OCI-LY3 (cell line): ENCODE measurements around the gene ANKS1A.
"Not testable (repeated sequence)": the region's sequence is repeated elsewhere in the genome, so short reads cannot be mapped to it uniquely, and the experiment has no call there.

ENCODE experiments used
- H2AFZ ChIP-seq: fragments of 200-600, 300-600 bp; shearing (Covaris generic); 2 replicates; pipeline ENCODE4 v1.6.0; 2014; ENCODE audit warnings: antibody characterized with exemption, low read depth, low read length
- H3K27ac ChIP-seq: fragments of 200-600, 300-600 bp; sonication (generic); 2 replicates; pipeline ENCODE4 v1.5.1; 2014; ENCODE audit warnings: mild to moderate bottlenecking, low read length, moderate library complexity, mixed read lengths
- H3K27me3 ChIP-seq: fragments of 200-600, 300-600 bp; sonication (generic); 2 replicates; pipeline ENCODE4 v1.6.1; 2014; ENCODE audit warnings: low read depth, low read length, mixed read lengths
- H3K36me3 ChIP-seq: fragments of 200-600, 300-600 bp; sonication (generic); replicated peaks from 2 replicates; pipeline ENCODE3; 2014; ENCODE audit warnings: low read depth, low read length, mixed read lengths
- H3K4me1 ChIP-seq: fragments of 300-600, 200-600 bp; sonication (generic); 2 replicates; pipeline ENCODE4 v1.6.1; 2014; ENCODE audit warnings: low read length, mixed read lengths
- H3K4me2 ChIP-seq: fragments of 200-600, 300-600 bp; sonication (generic); 2 replicates; pipeline ENCODE4 v1.6.1; 2014; ENCODE audit warnings: low read length, mixed read lengths
- H3K4me3 ChIP-seq: fragments of 300-600, 200-600 bp; sonication (generic); 2 replicates; pipeline ENCODE4 v1.5.1; 2014; ENCODE audit warnings: antibody characterized with exemption, mild to moderate bottlenecking, low read length, moderate library complexity
- H3K79me2 ChIP-seq: fragments of 300-600, 200-600 bp; shearing (Covaris generic); 2 replicates; pipeline ENCODE4 v1.6.1; 2014; ENCODE audit warnings: mild to moderate bottlenecking, low read length, mixed read lengths
- H3K9ac ChIP-seq: fragments of 300-600, 200-600 bp; shearing (Covaris generic); 2 replicates; pipeline ENCODE4 v1.6.0; 2014; ENCODE audit warnings: mild to moderate bottlenecking, low read length, moderate library complexity
- H3K9me3 ChIP-seq: fragments of 200-600, 300-600 bp; shearing (Covaris generic); 2 replicates; pipeline ENCODE4 v1.6.1; 2014; ENCODE audit warnings: low read length, mixed read lengths; ENCODE audit not compliant: insufficient read depth
- H4K20me1 ChIP-seq: fragments of 200-600, 300-600 bp; sonication (generic); 2 replicates; pipeline ENCODE4 v1.6.1; 2016; ENCODE audit warnings: low read length, mixed read lengths; ENCODE audit not compliant: insufficient read depth
- EZH2phosphoT487 ChIP-seq: fragments of 200-600 bp; shearing (Covaris generic); IDR thresholded peaks from 2 replicates; pipeline ENCODE4 v1.6.1; 2018; ENCODE audit warnings: antibody characterized with exemption, mixed run types, low read depth
- TF ChIP-seq, protein P1 (sequence below): fragments of 200-600, 300-600 bp; sonication (generic); IDR thresholded peaks from 2 replicates; pipeline ENCODE4 v1.5.1; 2014; ENCODE audit warnings: antibody characterized with exemption, low read length, low read depth

Gene ANKS1A

GRCh38 chr6:35096129-35096862, 207.2 kb downstream of the ANKS1A start:
- H3K36me3 ChIP-seq, result no peaks in the 10 kb centered on the region
- H3K4me3 ChIP-seq, result no peak overlapping the region
- TF ChIP-seq, protein P1, sequence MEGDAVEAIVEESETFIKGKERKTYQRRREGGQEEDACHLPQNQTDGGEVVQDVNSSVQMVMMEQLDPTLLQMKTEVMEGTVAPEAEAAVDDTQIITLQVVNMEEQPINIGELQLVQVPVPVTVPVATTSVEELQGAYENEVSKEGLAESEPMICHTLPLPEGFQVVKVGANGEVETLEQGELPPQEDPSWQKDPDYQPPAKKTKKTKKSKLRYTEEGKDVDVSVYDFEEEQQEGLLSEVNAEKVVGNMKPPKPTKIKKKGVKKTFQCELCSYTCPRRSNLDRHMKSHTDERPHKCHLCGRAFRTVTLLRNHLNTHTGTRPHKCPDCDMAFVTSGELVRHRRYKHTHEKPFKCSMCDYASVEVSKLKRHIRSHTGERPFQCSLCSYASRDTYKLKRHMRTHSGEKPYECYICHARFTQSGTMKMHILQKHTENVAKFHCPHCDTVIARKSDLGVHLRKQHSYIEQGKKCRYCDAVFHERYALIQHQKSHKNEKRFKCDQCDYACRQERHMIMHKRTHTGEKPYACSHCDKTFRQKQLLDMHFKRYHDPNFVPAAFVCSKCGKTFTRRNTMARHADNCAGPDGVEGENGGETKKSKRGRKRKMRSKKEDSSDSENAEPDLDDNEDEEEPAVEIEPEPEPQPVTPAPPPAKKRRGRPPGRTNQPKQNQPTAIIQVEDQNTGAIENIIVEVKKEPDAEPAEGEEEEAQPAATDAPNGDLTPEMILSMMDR, result no peak
- no peak for TF ChIP-seq EZH2phosphoT487
- H3K27me3 ChIP-seq, result no peaks in the 10 kb centered on the region
- H3K79me2 ChIP-seq, result no peaks in the 10 kb centered on the region
- H3K9me3 ChIP-seq, result no peaks in the 10 kb centered on the region
- H3K27ac ChIP-seq, result no peak overlapping the region
- no peak overlapping the region for H3K9ac ChIP-seq
- H2AFZ ChIP-seq, result no peak overlapping the region
- H3K4me1 ChIP-seq, result no peaks in the 10 kb centered on the region
- no peak overlapping the region for H3K4me2 ChIP-seq
- no peaks in the 10 kb centered on the region for H4K20me1 ChIP-seq

GRCh38 chr6:35099116-35099515, 210.1 kb downstream of the ANKS1A start:
- Histone ChIP-seq H3K4me3 (no peak overlapping the region), H3K36me3 (no peaks in the 10 kb centered on the region), H3K27ac (no peak overlapping the region), H3K4me2 (no peak overlapping the region), H3K27me3 (no peaks in the 10 kb centered on the region), H3K4me1 (no peaks in the 10 kb centered on the region), H3K9me3 (no peaks in the 10 kb centered on the region), H4K20me1 (no peaks in the 10 kb centered on the region), H3K79me2 (no peaks in the 10 kb centered on the region), H3K9ac (no peak overlapping the region), H2AFZ (no peak overlapping the region)
- no peak for TF ChIP-seq EZH2phosphoT487
- TF ChIP-seq, protein P1, result no peak

- H3K4me1 ChIP-seq, result peaks cover 28% of the 10 kb centered on the region
- no peak overlapping the region for H3K27ac ChIP-seq
- no peak overlapping the region for H3K4me2 ChIP-seq
- no peaks in the 10 kb centered on the region for H4K20me1 ChIP-seq
- H3K79me2 ChIP-seq, result no peaks in the 10 kb centered on the region
- no peak overlapping the region for H2AFZ ChIP-seq
- TF ChIP-seq, protein P1, result no peak
- no peak for TF ChIP-seq EZH2phosphoT487
- H3K9ac ChIP-seq, result no peak overlapping the region
- no peak overlapping the region for H3K4me3 ChIP-seq
- H3K36me3 ChIP-seq, result peaks cover 3% of the 10 kb centered on the region
- H3K27me3 ChIP-seq, result no peaks in the 10 kb centered on the region
- H3K9me3 ChIP-seq, result no peaks in the 10 kb centered on the region
Observed at GRCh38 chr6:35105078-35105477, 216.0 kb downstream of the ANKS1A start.

DNA sequence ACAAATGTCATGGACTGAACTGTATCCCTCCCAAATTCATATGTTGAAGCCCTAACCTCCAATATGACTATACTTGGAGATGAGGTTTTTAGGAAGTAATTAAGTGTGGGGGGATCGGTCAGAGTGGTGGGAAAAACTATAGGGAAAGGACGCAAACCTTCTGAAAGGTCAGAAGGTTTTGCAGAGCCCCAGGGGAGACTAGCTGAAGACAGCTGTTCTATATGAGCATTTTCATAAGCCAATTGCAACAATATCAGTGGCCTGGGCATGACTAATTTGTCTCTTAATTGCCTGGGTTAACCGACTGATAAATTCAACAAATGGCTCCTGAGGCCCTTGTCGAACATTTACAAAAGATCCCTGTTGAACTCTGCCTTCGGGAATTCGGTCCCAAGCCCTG, 217.0 kb downstream of the ANKS1A start:
- H3K9me3 ChIP-seq, H2AFZ ChIP-seq, H3K36me3 ChIP-seq, H3K27me3 ChIP-seq, H4K20me1 ChIP-seq, H3K9ac ChIP-seq, H3K4me3 ChIP-seq, H3K79me2 ChIP-seq: not testable (repeated sequence)
- Histone ChIP-seq H3K4me2 (0 out of 2 replicates have a peak overlapping the region, but pooled peaks have one; percentile 68), H3K4me1 (peaks cover 28% of the 10 kb centered on the region), H3K27ac (peak overlapping the region; percentile 89; the same call in 1 of the 2 replicates)

- not testable (repeated sequence) for H3K9me3 ChIP-seq
Observed at GRCh38 chr6:35107208-35107607, 218.2 kb downstream of the ANKS1A start.

GRCh38 chr6:35107761-35108160, 218.7 kb downstream of the ANKS1A start:
- not testable (repeated sequence) for H2AFZ ChIP-seq, H4K20me1 ChIP-seq, H3K36me3 ChIP-seq, H3K9me3 ChIP-seq, H3K27me3 ChIP-seq, H3K79me2 ChIP-seq
- Histone ChIP-seq H3K4me3 (peak overlapping the region; percentile 52; the same call in 1 of the 2 replicates), H3K27ac (peak overlapping the region; percentile 89), H3K4me2 (peak overlapping the region; percentile 68), H3K4me1 (peaks cover 28% of the 10 kb centered on the region), H3K9ac (peak overlapping the region; percentile 28; the same call in 1 of the 2 replicates)

More at GRCh38 chr6:35107208-35107607, 218.2 kb downstream of the ANKS1A start:
- H3K27me3 ChIP-seq, H4K20me1 ChIP-seq, H3K36me3 ChIP-seq, H3K79me2 ChIP-seq: not testable (repeated sequence)
- H3K27ac ChIP-seq, result peak overlapping the region; percentile 89
- H3K4me1 ChIP-seq, result peaks cover 28% of the 10 kb centered on the region
- H3K4me3 ChIP-seq, result peak overlapping the region; percentile 52
- peak overlapping the region; percentile 91 for H2AFZ ChIP-seq
- peak overlapping the region; percentile 68 for H3K4me2 ChIP-seq
- peak overlapping the region; percentile 63; the same call in 1 of the 2 replicates for H3K9ac ChIP-seq
